SK-N-SH (cell line): ENCODE measurements around the gene SGTA. TPM values are rescaled to one million over a fixed set of nuclear protein-coding genes. Genes with fewer than 3 reads are reported as not detected.

Source experiments
- CTCF ChIA-PET: fragments of 300-600, 350-600 bp; formaldehyde crosslinking; extraction: SDS; loops from one replicate; lab custom pipeline; 2021; lab: Yijun Ruan, JAX
- POLR2A ChIA-PET: fragments of 350-600 bp; sonication (Branson Sonifier 250); formaldehyde crosslinking; extraction: SDS; loops from one replicate; lab custom pipeline; 2020; ENCODE audit warnings: antibody characterized with exemption, inconsistent platforms; lab: Yijun Ruan, JAX
- DNase-seq: peaks from one replicate; pipeline ENCODE4 v3.0.0; 2012
- H2AFZ ChIP-seq: fragments of 200-600 bp; sonication (generic); 2 replicates; pipeline ENCODE4 v1.8.1; 2016; ENCODE audit warnings: antibody characterized with exemption, mild to moderate bottlenecking, low read depth
- H3F3A ChIP-seq: fragments of 200-600 bp; sonication (generic); replicated peaks from 2 replicates; pipeline ENCODE3; 2016; ENCODE audit warnings: antibody characterized with exemption, mild to moderate bottlenecking; ENCODE audit not compliant: insufficient read depth
- H3K27ac ChIP-seq, 2 experiments: fragments of 200-500 bp in 1 of 2; fragments of 200-600 bp in 1 of 2; sonication (Bioruptor generic) in 1 of 2; sonication (generic), shearing (Covaris generic) in 1 of 2; 2 replicates each; pipeline versions ENCODE4 v1.5.1 to v1.6.1; 2014 to 2016; ENCODE audit warnings: low read depth in 2 of 2, inconsistent platforms in 1 of 2, low read length in 1 of 2, mild to moderate bottlenecking in 1 of 2, mixed read lengths in 1 of 2
- H3K27me3 ChIP-seq: fragments of 200-600 bp; sonication (generic), shearing (Covaris generic); 2 replicates; pipeline ENCODE4 v1.6.1; 2016; ENCODE audit warnings: mixed run types; ENCODE audit not compliant: insufficient read depth
- H3K36me3 ChIP-seq, 2 experiments: fragments of 200-500 bp in 1 of 2; fragments of 200-600 bp in 1 of 2; sonication (Bioruptor generic) in 1 of 2; sonication (generic) in 1 of 2; replicated peaks in 1 of 2; 2 replicates each; pipeline versions ENCODE3 to v1.5.1; 2014 to 2016; ENCODE audit warnings: low read length in 1 of 2, mild to moderate bottlenecking in 1 of 2; ENCODE audit not compliant: insufficient read depth in 2 of 2, control insufficient read depth in 1 of 2
- H3K4me1 ChIP-seq, 2 experiments: fragments of 200-500 bp in 1 of 2; fragments of 200-600 bp in 1 of 2; sonication (Bioruptor generic) in 1 of 2; sonication (generic), shearing (Covaris generic) in 1 of 2; 2 replicates each; pipeline versions ENCODE4 v1.5.1 to v1.6.1; 2014 to 2016; ENCODE audit warnings: low read depth in 1 of 2, low read length in 1 of 2, mixed run types in 1 of 2; ENCODE audit not compliant: insufficient read depth in 2 of 2, control insufficient read depth in 1 of 2
- H3K4me2 ChIP-seq: fragments of 200-600 bp; sonication (generic), shearing (Covaris generic); 2 replicates; pipeline ENCODE4 v1.6.1; 2017; ENCODE audit warnings: mixed run types
- H3K4me3 ChIP-seq, 2 experiments: fragments of 200-500 bp in 1 of 2; fragments of 200-600 bp in 1 of 2; sonication (Bioruptor generic) in 1 of 2; sonication (generic), shearing (Covaris generic) in 1 of 2; 2 replicates each; pipeline versions ENCODE4 v1.5.1 to v1.8.1; 2014 to 2016; ENCODE audit warnings: low read depth in 2 of 2, inconsistent platforms in 1 of 2, low read length in 1 of 2, mild to moderate bottlenecking in 1 of 2, mixed read lengths in 1 of 2, moderate library complexity in 1 of 2
- H3K79me2 ChIP-seq: fragments of 200-600 bp; sonication (generic); 2 replicates; pipeline ENCODE4 v1.8.1; 2017; ENCODE audit warnings: mild to moderate bottlenecking; ENCODE audit not compliant: insufficient read depth
- H3K9ac ChIP-seq: fragments of 200-600 bp; sonication (generic); 2 replicates; pipeline ENCODE4 v1.6.1; 2017; ENCODE audit warnings: mixed run types
- H3K9me2 ChIP-seq: fragments of 200-600 bp; sonication (generic); 2 replicates; pipeline ENCODE4 v1.6.1; 2017; ENCODE audit warnings: mixed run types
- H3K9me3 ChIP-seq: fragments of 200-600 bp; sonication (generic); 2 replicates; pipeline ENCODE4 v1.6.1; 2017; ENCODE audit warnings: mixed run types, mild to moderate bottlenecking, moderate library complexity
- H4K20me1 ChIP-seq: fragments of 200-600 bp; sonication (generic); 2 replicates; pipeline ENCODE4 v1.6.1; 2017; ENCODE audit warnings: mild to moderate bottlenecking, mixed run types; ENCODE audit not compliant: insufficient read depth
- ELF1 ChIP-seq: IDR thresholded peaks from 2 replicates; pipeline ENCODE4 v1.4.0; 2012
- GATA2 ChIP-seq: sonication (generic); formaldehyde crosslinking; IDR thresholded peaks from 2 replicates; pipeline ENCODE4 v1.5.0; 2020; ENCODE audit warnings: mild to moderate bottlenecking, missing genetic modification reagents
- MEF2A ChIP-seq: IDR thresholded peaks from 2 replicates; pipeline ENCODE4 v1.4.0; 2012; ENCODE audit warnings: low read depth, borderline replicate concordance
- MXI1 ChIP-seq: IDR thresholded peaks from 2 replicates; pipeline ENCODE4 v1.6.1; 2012; ENCODE audit warnings: mild to moderate bottlenecking, low read depth, low read length, improper control_type of control experiment
- RAD21 ChIP-seq: IDR thresholded peaks from 2 replicates; pipeline ENCODE4 v1.6.1; 2012; ENCODE audit warnings: mild to moderate bottlenecking, low read length
- USF1 ChIP-seq: IDR thresholded peaks from 2 replicates; pipeline ENCODE4 v1.4.0; 2012; ENCODE audit warnings: low read depth, borderline replicate concordance
- WGBS: methylation state at CpG from one replicate; pipeline ENCODE4 v1.1.6; 2017; ENCODE audit warnings: low lambda C conversion rate; 5-methylcytosine and 5-hydroxymethylcytosine counted together
- polyA plus RNA-seq, 3 experiments: library from polyadenylated mRNA; depleted of rRNA; stranded (reverse); fragments of >200 nt; gene quantifications; 2 replicates each; pipeline ENCODE4 v1.2.3, GENCODE V29; 2012

SGTA gene
- polyA plus RNA-seq, 1 of the 3 experiments (the other 2 are of a cell fraction): 78.4 TPM

GRCh38 chr19:2812414-2813234 lies 29.6 kb upstream of the SGTA start:
- no peaks in the 10 kb centered on the region for H3K27me3 ChIP-seq
- no peak for TF ChIP-seq MXI1
- 95% methylated on average over 11 of the region's 37 CpGs for WGBS
- H4K20me1 ChIP-seq: no peaks in the 10 kb centered on the region
- no peak overlapping the region for H3K4me3 ChIP-seq
- no peak overlapping the region for H3K9ac ChIP-seq
- DNase-seq: peak; percentile 57
- H3K9me3 ChIP-seq: no peaks in the 10 kb centered on the region
- POLR2A ChIA-PET: interaction anchor here (0.7 kb wide), 1 partner anchor 16 kb away, joined by 4 read pairs; no protein-coding TSS in a partner anchor
- CTCF ChIA-PET: interaction anchor here (1.0 to 2.4 kb wide), 3 partner anchors 74 to 296 kb away, joined by 3 to 6 read pairs (median 3); no protein-coding TSS in a partner anchor
- H3K4me2 ChIP-seq: no peak overlapping the region
- H3K4me1 ChIP-seq: peaks cover 0 to 23% of the 10 kb centered on the region in 2 experiments; a peak in 1 of 4 replicates
- H3K9me2 ChIP-seq: no peaks in the 10 kb centered on the region
- no peak overlapping the region for H2AFZ ChIP-seq
- H3F3A ChIP-seq: no peaks in the 10 kb centered on the region
- H3K36me3 ChIP-seq: peaks cover 3 to 47% of the 10 kb centered on the region in 2 experiments
- H3K27ac ChIP-seq: peak overlapping the region in 1 of 2 experiments; percentile 86; a peak in 2 of 4 replicates
- H3K79me2 ChIP-seq: no peaks in the 10 kb centered on the region

GRCh38 chr19:2811735-2812413 lies 28.8 kb upstream of the SGTA start:
- Histone ChIP-seq H3K36me3 (peaks cover 3 to 54% of the 10 kb centered on the region in 2 experiments), H3K27ac (peak overlapping the region in 1 of 2 experiments; percentile 86; a peak in 1 of 4 replicates), H3K27me3 (no peaks in the 10 kb centered on the region), H3K4me1 (peaks cover 0 to 23% of the 10 kb centered on the region in 2 experiments; a peak in 1 of 4 replicates), H3K9ac (no peak overlapping the region), H4K20me1 (no peaks in the 10 kb centered on the region), H2AFZ (no peak overlapping the region), H3F3A (no peaks in the 10 kb centered on the region)
- CTCF ChIA-PET: interaction anchor here (1.2 to 2.4 kb wide), 2 partner anchors 75 to 164 kb away, joined by 3 to 6 read pairs; no protein-coding TSS in a partner anchor
- POLR2A ChIA-PET: interaction anchor here (0.7 kb wide), 1 partner anchor 17 kb away, joined by 4 read pairs; no protein-coding TSS in a partner anchor
- TF ChIP-seq ELF1 (no peak), RAD21 (no peak)
- TF ChIP-seq, all 33 proteins: peak for 0
- H3K9me3 ChIP-seq: no peaks in the 10 kb centered on the region
- no peaks in the 10 kb centered on the region for H3K9me2 ChIP-seq
- no peaks in the 10 kb centered on the region for H3K79me2 ChIP-seq
- H3K4me3 ChIP-seq: no peak overlapping the region
- H3K4me2 ChIP-seq: no peak overlapping the region
- DNase-seq: peak; percentile 29
- 91% methylated on average over 25 of the region's 34 CpGs for WGBS

- Histone ChIP-seq H2AFZ (no peak overlapping the region), H3K36me3 (peaks cover 3 to 60% of the 10 kb centered on the region in 2 experiments), H3K4me3 (no peak overlapping the region), H3K9ac (no peak overlapping the region), H3K9me3 (no peaks in the 10 kb centered on the region), H3K4me1 (peaks cover 0 to 23% of the 10 kb centered on the region in 2 experiments; a peak in 1 of 4 replicates), H3K4me2 (no peak overlapping the region), H3K9me2 (no peaks in the 10 kb centered on the region), H4K20me1 (no peaks in the 10 kb centered on the region), H3F3A (no peaks in the 10 kb centered on the region), H3K27ac (no peak overlapping the region), H3K27me3 (no peaks in the 10 kb centered on the region), H3K79me2 (no peaks in the 10 kb centered on the region)
- ChIA-PET POLR2A (no interaction called here), CTCF (interaction anchor here (1.6 to 2.4 kb wide), 2 partner anchors 8 to 76 kb away, joined by 6 to 9 read pairs; partner anchors contain the start of gene ZNF554)
- WGBS: 96% methylated on average over 15 of the region's 20 CpGs
- peak; percentile 16 for DNase-seq
- TF ChIP-seq MEF2A (no peak), USF1 (no peak), GATA2 (CRISPR knock-in tag) (no peak)
Measured at GRCh38 chr19:2811221-2811722, 28.2 kb upstream of the SGTA start.
